Cardiac septum (tissue), 1 donor: ENCODE data around the gene MCFD2. TPM values are rescaled to one million over a fixed set of nuclear protein-coding genes. Genes with fewer than 3 reads are reported as not detected.

Experiments used
- DNase-seq: peaks from one replicate; pipeline ENCODE4 v3.0.0-alpha.2; 2020; ENCODE audit warnings: low spot score
- intact Hi-C: fragments of 100-400 bp; cut with DNase I; formaldehyde crosslinking; loops from one replicate; pipeline ENCODE4 v1.14.0; 2022
- long read RNA-seq: library from polyadenylated mRNA; unstranded; transcript quantifications from one replicate; pipeline ENCODE4 v2.0.0, GENCODE V29; 2021
- total RNA-seq: library from RNA; stranded (reverse); fragmentation: NEBNext Ultra II Directional; extraction: Animal tissue kit (Norgen Biotek cat#: 25700); gene quantifications from one replicate; pipeline ENCODE4 v1.2.1, GENCODE V29; 2021
- donor health status: DM: no; HTN: no; CAD: no.

Gene MCFD2
- total RNA-seq = 55.1 TPM
- long read RNA-seq, full-length matches to known transcripts = 69 of 87 reads
- long read RNA-seq, partial matches to known transcripts = 3 of 87 reads
- long read RNA-seq, other reads (novel, unspliced or antisense) = 15 of 87 reads

DNA sequence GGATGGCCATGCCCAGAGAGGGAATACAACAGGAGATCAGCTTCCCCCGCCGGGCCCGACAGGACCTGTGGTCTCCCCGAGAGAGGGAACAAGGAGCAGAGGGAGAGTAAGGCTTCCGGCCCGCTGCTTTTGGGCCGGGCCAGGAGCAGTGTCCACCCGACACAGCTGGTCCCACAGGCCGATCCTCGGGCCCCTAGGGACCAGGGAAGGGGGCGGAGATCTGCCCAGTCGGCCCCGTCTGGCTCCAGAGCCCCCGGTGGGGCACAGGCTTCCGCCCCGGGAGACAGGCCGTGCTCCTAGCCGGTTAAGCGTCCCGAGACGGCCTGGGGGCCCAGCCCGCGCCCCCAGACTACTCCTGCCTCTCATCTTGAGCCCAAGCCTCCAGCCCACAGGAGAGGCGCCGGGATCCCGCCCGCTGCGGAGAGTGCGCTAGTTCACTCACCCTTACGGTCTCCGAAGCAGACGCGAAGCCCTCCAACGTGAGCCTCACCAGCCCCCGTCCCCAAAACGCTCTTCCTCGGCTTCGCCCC, at the start of gene MCFD2:
TSS of gene MCFD2 (minus strand) at position 526 of the 530 bp plus-strand sequence. CDS start 6,635 bp downstream, outside the sequence.
- no peak for DNase-seq
- intact Hi-C loops = no loop called here

DNA sequence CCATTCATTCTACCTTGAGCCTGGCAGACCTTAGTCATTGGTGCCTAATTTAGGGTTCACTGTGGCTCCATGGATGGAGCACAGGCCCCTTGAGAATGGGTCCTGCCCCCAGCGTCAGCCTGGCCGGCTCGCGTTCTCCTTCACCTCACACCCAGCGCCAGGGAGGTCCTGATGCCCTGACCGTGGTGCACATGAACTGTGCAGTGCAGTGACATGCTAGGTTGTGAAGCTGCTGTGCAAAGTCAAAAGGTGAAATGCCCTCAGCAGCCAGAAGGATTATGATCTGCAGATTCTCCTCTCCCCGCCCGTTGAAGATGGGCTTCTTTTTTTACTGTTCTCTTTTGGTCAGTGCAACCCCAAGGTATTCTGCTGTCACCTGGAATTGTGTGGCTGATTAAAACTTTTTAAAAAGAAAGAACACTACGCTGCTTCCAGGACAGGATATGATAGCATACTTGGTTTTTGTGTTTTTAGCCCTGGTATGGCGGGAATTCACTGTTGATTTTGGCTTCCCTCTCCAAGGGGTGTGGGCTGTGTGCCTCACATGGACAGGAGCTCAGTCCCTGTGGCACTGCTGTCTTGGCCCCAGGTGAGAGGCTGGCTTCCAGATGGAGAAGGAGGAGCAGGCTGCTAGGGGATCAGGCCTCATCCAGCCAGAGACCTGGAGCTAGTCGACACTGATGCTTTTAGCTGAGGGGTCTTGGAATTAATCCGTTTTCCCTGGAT, 49.4 kb upstream of the MCFD2 start:
- DNase-seq = no peak
- intact Hi-C loops = no loop called here

- DNase-seq = no peak
- intact Hi-C loops = no loop called here
Measured at GRCh38 chr2:46963941-46964673, 48.5 kb upstream of the MCFD2 start.

- intact Hi-C loops = no loop called here
- no peak for DNase-seq
Measured at GRCh38 chr2:46963210-46963609, 47.6 kb upstream of the MCFD2 start.

GRCh38 chr2:46962751-46963150, 47.1 kb upstream of the MCFD2 start:
- no peak for DNase-seq
- intact Hi-C loops = no loop called here

DNA sequence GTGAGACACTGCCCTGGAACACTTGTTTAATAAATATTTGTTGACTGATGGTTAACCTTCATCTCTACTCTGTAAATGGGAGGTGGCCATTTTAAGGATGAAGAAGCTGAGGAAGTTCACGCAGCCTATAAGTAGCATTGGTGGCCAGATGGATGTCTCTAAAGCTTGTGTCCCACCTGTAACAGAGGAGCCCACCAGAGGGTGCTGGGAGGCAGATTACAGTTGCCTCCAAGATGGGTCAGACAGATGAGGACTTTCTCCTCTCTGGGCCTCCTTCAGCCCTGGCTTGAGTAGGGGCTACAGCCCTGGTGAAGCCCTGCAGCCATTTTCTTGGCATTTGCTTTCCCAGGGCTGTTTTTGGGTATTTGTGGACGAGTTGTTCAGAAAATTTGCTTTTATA, 45.0 kb upstream of the MCFD2 start:
- intact Hi-C loops = no loop called here

GRCh38 chr2:46958431-46959017, 42.9 kb upstream of the MCFD2 start:
- DNase-seq = no peak
- intact Hi-C loops = no loop called here

More for the DNA sequence above, 45.0 kb upstream of the MCFD2 start:
- no peak for DNase-seq

DNA sequence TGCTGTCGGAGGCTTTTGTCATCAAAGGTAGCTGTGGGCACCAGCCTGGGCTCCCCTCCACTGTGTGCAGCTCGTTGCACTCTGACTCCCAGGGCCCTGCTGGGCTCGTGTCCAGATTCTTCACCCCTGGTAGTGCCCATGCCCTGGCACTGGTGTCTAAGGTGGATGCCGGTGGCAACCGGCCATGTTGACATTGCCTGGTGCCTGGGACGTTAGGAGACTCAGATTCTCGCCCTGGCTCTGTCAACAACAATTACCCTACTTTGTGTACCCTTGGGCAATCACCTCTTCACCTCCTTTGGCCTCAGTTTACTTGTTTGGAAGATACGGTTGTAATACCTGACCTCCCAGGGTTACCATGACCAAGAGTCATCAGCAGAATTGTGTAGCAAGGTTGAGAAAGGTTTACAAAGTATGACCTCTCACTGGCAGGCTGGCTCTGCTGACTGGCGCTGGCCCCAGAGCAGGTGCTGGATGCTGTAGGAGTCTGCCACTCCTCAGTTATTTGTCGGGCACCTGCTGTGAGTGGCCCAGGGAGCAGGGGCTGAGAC, 41.5 kb upstream of the MCFD2 start:
- DNase-seq = no peak

GRCh38 chr2:46955764-46956163, 40.2 kb upstream of the MCFD2 start:
- intact Hi-C loops = no loop called here
- DNase-seq = no peak

More for the DNA sequence above, 41.5 kb upstream of the MCFD2 start:
- intact Hi-C loops = no loop called here

DNA sequence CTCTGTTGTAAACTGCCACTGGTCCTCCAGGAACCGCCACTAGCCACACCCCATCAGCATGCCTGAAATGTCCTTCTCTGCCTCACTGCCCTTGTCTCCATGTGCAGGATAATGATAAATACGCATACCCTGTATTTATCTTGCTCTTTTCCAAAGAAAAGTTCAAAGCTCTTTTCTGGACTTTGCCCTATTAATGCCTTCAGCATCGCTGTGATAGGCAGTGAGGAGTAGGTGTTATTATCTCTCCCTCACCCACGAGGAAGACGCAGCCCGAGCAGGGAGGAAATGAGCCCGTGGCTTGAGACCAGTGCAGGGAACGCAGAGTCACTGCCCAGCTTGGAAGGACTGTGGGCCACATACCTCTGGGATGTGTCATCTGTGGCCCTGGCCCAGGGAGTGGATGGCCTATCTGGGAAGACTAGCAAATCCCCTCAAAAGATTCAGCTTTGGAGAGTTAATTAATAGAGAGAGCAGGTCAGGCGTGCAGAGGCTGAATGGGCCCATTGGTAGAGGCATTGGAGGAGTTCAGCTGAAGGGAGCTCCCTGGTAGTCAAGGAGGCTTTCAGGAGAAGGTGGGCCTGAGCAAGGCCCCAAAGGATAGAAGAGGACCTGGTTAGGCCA, 39.5 kb upstream of the MCFD2 start:
- DNase-seq = no peak
- intact Hi-C loops = no loop called here

DNA sequence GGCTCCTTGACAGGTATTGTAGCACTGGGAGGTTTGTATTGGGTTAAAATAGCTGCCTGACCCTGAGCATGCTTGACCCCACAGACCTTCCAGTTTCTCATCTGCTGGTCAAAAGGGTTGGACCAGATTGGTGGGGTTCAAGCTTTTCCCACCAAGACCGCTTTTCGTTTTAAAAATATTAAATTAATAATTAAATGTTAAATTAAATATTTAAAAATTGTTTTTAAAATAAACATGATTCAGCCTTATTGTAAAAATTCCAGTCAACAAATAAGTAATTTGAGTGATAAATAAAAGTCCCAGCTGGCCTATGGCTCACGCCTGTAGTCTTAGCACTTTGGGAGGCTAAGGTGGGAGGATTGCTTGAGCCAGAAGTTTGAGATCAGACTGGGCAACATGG, 36.6 kb upstream of the MCFD2 start:
- intact Hi-C loops = no loop called here
- no peak for DNase-seq

DNA sequence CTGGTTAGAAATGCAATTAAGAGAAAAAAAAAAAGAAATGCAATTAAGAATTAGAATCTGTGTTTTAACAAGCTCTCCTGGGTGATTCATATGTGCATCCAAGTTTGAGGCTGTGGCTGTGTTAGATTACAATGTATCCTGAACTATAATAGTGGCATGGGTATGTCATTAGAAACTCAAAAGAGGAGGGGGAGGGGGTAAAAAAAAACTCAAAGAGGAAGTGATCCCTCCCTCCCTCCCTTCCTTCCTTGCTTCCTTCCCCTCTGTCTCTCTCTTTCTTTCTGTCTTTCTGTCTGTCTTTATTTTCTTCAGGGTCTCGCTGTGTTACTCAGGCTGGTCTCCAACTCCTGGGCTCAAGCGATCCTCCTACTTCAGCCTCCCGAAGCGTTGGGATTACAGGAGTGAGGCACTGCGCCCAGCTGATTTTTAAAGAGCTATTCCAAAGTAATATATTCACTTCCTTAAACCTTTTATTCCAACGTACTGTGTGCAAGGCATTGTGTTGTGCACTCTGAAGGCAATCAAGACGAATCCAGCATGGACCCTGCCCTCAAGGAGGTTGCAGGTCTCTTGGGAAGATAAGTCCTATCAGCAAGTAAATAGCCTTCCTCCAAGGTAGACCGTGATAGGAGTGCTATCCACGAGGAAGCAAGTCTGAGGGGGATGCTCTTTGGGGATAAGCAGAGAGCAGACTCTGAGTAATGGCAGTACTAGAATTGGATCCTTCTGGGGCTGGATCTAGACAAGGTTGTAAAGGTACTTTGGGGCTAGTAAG, 35.9 kb upstream of the MCFD2 start:
- intact Hi-C loops = no loop called here
- no peak for DNase-seq

- intact Hi-C loops = no loop called here
- no peak for DNase-seq
Measured at GRCh38 chr2:46950314-46950713, 34.7 kb upstream of the MCFD2 start.

DNA sequence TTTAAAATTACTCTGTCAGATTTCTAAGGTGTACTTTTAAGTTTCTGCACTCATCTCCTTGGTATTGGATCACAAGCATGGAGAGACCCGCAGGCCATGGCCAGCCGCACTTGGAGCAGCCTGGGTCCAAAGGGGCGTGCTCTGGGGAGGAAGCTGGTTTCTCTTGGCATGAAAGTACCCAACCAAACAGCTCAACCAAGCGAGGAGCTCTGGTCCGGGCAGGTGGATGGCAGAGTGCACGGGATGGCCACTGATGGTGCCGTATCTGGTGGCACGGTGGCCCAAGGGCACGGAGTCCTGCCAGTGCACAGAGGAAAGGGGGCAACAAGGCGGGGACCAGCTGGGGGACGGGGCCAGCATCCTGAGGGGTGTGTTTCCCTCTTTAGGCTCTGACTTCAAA, 32.2 kb upstream of the MCFD2 start:
- no peak for DNase-seq
- intact Hi-C loops = no loop called here

GRCh38 chr2:46945671-46946070, 30.1 kb upstream of the MCFD2 start:
- intact Hi-C loops = no loop called here
- DNase-seq = no peak

DNA sequence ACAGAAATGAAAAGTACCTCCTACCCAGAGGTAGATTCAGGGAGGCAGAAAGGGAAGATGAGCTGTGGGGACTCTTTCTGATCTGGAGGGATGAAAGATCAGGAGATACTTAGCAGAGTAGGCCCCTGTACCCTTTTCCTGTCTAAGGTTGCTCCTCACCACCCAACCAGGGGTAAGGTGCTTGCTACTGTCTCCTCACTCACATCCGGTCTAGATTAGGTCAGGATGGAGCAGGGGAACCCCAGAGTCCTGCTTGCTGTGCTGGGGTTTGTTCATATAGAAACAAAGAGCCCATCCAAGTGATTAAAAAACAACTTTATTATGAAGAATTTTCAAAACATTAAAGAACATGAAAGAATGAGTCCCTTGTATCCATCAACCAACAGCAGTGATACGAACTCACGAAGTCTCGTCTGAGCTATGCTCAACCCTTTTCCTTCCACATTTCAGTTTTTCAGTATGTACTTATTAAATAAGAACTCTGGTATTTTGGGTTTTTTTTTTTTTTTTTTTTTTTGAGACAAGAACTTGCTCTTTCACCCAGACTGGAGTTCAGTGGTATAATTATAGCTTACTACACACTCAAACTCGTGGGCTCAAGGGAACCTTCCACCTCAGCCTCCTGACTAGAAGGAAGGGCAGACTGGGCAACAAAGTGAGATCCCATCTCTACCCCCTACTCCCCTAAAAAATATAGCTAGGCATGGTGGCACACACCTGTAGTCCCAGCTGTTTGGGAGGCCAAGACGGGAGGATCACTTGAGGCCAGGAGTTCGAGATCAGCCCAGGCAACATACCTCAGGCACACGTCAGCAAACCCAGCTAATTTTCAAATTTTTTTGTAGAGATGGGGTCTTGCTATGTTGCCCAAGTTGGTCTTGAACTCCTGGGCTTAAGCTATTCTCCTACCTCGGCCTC, 28.5 kb upstream of the MCFD2 start:
- no peak for DNase-seq
- intact Hi-C loops = no loop called here

GRCh38 chr2:46942891-46943626, 27.5 kb upstream of the MCFD2 start:
- intact Hi-C loops = no loop called here
- no peak for DNase-seq
